GM19395 (cell line): Measurements from ENCODE around the gene GMPR.

Experiments
- ATAC-seq: cut with Tn5 transposase; IDR thresholded peaks from one replicate; pipeline ENCODE4 v1.9.1; 2021; ENCODE audit warnings: mild to moderate bottlenecking, moderate library complexity; ENCODE audit not compliant: unreplicated experiment

Gene GMPR

DNA sequence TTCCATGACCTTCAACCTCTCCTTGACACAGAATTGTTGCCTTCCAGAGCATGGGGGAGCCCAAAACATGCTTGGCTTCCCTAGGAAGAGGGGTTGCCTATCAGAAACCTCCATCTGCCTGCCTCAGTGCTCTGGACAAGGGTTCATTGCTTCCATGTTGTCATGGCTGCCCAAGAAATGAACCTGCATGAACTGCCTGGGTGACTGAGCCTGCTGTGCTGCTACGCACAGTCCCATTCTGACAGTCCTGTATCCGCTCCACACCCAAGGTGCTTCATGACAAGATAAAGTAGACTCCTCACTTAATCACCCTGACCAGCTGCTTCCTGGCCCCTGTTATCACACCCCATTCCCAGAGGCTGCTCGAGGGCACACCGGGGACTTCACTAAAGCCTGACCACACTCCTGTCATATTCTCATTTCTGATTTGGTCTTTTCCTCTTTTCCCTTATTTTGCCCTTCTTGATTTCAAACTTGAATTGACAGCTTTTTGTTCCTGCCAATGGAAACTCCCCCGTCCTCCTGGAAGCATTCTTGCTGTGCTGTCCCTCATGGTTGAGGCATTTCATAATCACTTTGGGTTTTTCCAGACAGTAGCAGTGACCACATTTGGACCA, 31.9 kb downstream of the GMPR start:
- ATAC-seq = no peak

DNA sequence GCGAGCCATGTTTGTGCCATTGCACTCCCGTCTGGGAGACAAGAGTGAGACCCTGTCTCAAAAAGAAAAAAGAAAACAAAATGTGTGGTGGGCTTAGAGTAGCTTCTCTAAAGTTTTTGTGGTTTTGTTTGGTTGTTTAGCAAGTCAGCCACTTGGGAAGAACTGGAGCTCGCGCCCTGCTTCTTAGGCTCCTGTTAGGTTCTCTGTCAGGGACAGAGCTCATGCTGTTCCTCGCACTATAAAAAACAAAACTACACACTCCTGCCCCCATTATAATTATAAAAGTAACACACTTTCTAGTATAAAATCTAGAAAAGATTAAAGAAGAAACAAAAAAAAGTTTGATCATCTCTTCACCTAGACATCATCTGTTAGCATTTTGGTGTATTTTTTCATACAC, 33.0 kb downstream of the GMPR start:
- ATAC-seq = no peak

DNA sequence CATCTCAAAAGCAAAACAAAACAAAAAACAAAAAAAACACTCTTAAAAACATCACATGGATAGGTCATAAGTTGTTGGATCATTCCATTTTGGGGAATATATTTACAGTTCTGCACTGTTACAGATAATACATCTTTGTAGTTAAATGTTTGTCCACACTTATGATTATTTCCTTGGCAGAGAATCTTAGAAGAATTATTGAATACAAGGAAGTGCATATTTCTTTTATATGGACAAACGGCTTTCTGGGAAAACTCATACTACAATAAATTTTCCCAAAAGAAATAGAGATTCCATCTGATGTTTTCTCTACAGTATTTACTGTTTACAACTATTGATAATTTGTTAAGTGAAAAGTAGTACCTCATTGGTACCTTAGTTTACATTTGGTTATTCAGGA, 33.8 kb downstream of the GMPR start:
- ATAC-seq = no peak

DNA sequence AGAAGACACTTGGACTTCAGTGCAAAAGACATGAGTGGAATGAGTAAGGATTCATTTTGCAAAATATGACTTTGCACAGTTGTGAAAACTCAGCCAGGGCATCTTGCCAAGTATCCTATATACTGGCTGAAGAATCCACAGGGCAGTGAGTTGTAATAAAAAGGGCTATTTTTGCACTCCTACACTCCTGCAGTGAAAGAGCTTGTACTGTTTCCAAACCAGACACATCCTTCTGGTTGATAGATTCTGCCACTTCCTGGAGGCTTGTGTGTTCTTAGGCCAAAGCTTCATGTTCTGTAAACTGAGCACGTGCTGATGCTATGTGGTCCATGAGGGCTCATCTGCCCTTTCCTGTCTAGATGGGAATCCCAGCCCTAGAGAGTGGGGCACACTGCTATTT, 34.9 kb downstream of the GMPR start:
- ATAC-seq = no peak

DNA sequence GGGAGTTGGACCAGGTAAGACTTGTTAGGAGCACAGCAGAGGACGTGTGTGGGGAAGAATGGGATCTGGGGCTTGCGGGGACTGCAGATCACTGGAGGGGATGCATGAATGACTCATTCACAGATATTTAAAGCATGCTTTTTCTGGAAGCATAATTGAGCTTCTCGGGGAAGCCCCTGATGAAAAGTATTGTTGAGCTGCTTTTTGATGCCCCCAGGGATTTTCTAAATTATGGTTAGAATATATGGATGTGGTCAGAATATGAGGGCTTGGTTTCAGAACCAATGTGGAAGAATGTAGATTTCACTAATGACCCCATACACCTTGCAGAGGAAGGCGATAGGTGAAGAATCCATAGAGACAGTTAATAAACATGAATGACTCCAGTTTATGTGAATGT, 36.1 kb downstream of the GMPR start:
- no peak for ATAC-seq

DNA sequence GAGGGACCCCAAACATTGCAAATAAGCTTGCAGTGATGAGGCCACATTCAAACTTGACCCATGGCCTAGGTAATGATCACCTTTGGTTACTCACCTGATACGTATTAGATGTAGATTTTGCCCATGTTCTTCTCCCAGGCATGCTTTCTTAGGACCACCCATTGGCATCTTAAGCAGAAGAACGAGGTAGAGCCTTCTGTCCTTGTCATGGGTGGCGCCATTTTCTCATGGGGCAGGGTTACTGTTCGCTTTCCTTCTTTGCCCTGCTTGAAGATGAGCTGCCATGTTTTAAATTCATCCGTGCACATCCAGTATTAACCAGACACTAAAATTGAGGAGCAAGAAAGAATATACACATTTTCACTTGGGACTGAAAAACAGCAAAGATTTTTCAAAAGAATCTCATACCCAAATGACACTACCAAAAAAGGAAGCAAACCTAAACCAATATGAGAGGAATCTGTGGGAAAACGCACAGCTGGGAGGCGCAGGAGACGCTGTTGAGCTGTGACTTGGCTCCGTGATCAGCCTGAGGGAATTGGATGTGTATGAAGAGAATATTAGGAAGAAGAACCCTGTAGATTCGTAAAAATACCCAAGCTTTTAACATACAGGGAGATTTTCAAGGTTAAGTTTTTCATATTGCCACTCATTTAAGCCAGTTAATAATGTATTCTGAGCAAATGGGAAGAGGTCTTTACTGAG, 36.6 kb downstream of the GMPR start:
- ATAC-seq = no peak

DNA sequence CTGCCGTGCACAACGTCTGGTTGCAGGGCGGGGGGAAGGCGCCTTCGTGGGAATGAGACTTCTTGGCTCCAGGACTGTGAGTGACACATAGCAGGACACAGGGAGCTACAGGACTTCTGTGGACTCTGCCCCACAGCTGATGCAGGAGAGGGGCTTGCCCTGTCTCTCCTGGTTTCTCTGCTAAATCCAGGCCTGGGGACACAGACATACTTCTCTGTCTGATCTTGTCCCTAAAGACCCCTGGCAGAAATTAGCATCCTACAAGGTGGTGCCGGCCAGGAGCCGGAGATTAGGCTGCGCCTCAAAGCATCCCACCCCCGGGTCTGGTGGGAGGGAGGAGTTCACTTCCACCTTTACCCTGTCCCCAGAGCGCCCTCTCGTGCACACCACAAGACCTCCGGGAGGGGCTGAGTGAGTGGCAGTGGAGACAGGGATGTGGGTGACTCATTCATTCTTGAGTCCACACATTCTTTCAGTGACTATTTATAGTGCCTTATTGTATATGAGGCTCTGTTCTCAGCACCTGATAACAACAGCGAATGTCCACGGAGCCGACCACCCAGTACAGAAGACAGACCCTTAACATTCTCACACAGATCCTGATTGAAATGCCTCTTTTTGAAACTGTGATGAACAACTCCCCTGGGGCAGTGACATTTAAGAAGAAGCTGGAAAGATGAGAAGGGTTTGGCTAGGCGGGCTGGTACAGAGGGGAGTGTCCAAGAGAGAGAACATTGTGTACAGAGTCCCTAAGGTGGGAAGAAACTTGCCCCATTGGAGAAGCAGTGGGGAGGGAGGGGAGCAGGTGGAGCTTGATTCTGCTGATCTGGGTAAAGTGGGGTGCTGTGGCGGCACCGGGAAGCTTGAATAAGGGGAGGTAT, 39.0 kb downstream of the GMPR start:
- ATAC-seq = no peak

DNA sequence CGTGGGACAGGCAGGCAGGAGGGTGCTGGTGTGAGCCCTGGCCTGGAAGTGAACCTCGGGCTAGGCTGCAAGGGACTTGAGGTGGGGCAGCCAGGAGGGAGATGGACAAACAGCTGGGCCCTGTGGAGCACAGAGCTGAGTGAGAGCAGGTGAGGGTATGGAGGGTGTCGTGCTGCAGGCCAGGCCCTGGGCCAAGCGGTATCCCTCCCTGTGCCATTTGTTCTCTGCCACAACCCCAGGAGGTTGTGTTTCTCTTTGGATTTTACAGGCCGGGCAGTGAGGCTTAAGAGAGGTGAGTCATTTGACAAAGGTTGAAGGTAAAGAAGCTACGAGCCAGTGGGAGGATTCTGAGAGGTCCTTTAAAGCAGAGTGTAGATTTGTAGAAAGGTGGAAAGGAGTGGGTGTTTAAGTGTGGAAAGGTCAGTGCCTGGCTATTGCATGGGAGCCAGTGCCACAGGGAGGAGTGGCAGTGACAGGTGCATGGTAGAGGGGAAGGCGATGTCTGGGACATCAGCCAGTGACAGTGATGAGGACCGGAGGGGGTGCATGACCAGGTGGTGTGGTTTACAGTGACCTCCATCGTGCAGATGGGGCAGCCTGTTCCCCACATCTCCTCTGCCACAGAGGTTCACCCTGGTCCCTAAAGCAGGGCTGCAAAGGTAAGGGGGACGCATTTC, 39.8 kb downstream of the GMPR start:
- ATAC-seq = no peak

DNA sequence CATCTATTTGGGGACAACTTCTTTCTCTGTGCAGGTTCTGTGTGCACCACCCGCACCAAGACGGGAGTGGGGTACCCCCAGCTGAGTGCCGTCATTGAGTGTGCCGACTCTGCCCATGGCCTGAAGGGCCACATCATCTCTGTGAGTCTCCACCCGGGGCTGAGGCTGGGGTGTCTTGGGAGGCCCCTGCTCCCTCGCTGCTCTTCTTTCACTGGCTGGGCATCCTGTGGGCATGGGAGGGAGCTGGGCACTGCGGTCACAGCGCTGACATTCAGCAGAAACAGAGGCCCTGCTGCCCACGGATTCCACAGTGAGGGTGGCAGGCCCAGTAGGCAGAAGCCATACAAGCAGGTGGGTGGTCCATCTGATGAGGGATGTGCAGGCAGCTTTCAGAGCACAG, 40.4 kb downstream of the GMPR start:
- no peak for ATAC-seq

DNA sequence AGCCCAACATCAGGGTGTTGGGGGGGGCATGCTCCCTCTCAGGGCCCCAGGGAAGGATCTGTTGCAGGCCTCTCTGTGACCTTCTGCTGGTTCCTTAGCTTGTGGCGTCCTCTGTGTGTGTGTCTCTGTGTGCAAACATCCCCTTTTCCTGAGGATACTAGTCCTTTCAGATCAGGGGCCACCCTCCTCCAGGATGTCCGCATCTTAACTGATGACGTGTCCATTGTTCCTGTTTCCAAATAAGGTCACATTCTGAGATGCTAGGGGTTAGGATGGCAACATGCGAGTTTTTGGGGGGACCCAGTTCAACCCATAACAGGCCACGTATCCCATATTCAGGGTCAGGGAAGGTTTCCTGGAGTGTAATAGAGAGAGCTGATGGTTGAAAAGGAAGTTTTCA, 40.9 kb downstream of the GMPR start:
- ATAC-seq = no peak

DNA sequence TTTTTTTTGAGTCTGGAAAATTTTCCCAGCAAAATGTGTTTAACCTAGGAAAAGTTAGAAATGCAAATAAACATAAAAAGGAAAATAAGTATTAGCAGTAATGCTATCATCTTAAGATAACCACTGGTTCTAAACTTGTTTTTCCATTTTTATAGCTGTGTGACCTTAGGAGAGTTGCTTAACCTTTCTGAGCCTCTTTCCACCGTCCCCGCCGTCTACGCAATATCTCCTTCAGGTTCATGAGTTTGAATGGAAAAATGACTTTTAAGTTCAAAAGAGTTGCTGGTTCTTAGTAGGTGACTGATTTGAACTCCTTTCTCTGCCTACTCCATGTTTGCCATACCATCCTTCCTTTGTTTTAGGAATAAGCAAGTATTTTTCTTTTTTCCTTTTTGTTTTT, 44.0 kb downstream of the GMPR start:
- ATAC-seq = no peak

DNA sequence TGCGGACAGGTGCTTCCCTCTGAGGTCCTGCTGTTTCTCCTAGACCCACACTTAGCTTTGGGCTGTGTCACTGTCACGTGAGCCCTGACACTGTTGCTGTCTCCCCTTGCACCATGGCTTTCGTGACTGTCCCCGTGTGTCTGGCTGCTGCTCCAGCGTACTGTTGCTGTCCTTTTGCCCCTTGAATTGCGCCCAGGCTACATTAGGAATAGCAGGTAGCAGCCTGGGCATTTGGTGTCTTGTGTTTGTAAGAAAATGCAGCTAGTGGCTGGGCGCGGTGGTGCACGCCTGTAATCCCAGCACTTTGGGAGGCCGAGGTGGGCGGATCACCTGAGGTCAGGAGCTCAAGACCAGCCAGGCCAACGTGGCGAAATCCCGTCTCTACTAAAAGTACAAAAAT, 46.1 kb downstream of the GMPR start:
- ATAC-seq = no peak

DNA sequence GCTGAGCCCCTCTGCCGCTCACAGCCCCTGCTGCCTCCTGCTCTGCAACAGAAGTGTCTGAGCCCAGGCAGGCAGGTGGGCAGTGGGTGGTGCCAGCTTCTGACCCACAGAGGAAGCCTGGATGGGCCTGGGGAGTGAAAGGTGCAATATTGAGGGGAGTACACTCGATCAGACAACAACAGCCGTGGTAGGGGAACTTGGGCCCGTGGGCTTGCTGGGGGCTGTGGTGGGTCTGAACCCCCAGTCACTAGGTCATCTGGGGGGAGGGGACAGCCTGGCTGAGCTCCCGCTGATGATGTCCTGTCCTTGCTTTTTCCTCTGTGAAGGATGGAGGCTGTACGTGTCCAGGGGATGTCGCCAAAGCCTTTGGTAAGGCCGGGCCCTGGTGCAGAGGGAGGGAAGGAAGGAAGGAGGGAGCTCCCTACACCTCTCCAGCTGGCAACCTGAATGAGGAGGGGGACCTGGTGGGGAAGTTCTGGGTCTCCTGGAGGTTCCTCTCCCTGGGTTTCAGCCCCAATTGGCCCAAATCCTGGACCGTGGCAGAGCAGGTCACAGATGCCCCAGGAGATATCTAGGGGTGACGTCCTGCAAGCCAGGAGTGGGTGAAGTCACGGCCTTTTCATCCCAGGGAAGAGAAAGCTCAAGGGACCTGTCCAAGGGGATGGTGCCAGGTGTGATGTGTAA, 47.2 kb downstream of the GMPR start:
- no peak for ATAC-seq

DNA sequence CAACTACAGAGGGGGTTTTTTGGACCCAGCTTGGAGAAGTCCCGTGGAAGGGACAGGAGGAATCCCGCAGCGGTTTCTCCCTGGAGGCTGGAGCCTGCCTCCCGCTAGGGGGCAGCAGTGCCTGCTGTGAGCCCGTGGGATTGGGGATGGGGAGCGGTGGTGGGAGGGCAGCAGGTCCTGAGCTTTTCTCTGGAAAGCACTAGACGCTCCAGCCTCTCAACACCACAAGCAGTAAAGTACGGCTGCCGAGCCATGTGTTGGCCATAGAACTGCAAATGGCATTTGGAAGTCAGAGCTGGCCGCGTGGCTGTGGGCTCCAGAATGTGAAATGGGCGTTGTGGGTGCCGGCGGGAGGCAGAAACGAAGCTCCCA, 47.8 kb downstream of the GMPR start:
- ATAC-seq = no peak

DNA sequence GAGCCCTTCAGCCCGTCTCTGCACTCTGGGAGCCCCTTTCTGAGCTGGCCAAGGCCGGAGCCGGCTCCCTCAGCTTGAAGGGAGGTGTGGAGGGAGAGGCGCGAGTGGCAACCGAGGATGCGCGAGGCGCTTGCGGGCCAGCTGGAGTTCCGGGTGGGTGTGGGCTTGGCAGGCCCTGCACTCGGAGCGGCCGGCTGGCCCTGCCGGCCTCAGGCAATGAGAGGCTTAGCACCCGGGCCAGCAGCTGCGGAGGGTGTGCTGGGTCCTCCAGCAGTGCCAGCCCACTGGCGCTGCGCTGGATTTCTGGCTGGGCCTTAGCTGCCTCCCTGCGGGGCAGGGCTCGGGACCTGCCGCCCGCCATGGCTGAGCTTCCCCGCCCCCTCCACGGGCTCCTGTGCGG, 49.8 kb downstream of the GMPR start:
- ATAC-seq = no peak

DNA sequence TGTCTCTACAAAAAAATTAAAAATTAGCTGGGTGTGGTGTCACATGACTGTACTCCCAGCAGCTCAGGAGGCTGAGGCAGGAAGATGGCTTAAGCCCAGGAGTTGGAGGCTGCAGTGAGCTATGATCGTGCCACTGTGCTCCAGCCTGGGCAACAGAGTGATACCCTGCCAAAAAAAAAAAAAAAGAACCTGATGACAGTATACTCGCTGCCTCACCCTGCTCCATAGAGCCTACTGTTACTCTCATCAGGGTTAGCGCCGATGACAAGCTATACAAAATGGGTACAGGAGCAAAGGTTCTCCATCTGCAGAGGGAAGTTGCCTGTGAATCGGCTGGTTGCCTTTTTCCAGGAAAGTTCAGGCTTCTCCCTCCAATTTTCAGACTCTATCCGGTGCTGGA, 53.4 kb downstream of the GMPR start:
- ATAC-seq = no peak

DNA sequence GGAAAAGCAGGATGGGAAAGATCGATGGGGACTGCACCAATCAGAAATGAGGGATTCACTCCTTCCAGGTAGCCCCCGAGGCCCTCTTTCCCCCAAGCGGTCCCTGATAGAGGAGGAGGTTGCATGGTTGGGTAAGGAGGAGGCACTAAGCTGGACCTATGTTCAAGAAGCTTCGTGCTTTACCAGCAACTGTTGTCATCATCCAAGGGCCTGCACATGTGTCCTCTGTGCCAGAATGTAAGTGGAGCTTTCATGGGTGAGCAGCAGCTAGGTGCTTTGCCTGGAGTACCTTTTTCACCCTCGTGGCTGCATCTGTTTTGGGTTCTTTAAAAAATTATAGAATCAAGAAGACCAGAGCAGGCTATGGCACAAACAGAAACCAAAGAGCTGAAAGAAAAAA, 54.0 kb downstream of the GMPR start:
- no peak for ATAC-seq

DNA sequence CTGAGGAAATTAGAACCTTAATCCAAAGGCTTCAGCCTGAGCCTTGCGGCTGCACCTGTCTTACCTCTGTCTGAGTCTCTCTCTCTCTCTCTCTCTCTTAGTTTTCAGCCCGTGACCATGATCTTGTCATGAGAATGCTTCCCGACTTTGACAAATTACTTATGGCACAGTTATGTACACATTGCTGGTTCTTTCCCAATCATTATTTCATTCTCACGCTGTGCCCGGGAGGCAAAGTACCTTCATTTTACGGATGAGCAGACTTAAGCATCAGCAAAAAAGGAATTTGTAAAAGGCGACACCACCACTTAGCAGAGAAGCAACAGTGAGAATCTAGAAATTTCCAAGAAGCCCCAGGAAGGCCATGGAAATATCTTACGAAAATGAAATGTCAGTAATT, 54.6 kb downstream of the GMPR start:
- ATAC-seq = no peak

DNA sequence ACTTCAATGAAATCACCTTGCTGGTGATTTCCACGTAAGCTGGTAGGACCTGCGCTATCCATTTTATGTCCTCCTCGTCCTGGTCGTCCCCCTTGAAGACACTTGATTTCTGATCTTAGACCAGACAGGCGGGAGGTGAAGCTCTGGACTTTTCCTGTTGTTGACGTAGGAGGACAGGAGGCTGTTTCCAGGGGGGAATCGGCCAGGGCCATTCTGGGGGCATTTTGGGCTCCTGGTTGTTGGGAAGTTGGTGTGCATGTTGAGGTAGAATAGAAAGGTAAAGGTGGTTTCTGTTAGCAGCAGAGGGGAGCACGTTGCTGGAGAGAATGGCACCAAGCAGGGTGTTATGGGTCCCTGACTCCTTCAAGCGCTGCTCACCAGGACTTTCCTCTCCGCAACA, 56.0 kb downstream of the GMPR start:
- ATAC-seq = no peak

DNA sequence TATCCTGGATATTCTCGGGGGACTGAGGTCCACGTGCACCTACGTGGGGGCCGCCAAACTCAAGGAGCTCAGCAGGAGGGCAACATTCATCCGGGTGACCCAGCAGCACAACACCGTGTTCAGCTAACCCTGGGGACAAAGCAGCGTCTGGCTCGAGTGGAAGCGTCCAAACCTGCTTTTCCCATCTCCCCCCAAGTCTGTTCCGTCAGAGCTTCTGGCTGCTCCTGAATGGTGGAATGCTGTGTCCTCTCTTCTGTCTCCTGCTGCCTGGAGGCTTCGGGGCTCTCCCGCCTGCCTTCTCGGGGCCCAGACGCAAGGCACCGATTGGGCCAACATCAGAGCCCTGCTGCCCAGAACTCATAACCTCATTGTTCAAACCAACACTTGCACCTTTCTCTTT, 56.7 kb downstream of the GMPR start:
- no peak for ATAC-seq

DNA sequence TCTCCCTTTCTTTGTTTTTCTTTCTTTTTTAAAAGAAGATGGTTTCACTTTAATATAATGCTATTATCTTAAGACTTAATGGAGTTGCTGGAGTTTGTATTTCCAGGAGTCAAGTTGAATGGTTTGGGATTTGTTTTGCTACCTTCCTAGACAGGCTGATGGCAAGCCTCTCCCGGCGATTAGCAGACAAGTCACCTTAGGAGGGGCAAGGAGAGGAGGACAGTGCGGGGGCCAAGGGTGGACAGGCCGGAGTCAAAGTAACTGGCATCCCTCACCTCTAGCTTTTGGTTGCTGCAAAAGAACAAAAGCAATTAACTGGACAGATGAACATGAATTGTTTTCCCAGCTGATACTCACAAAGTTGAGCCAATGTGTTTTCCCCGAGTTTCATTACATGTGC, 57.1 kb downstream of the GMPR start:
- no peak for ATAC-seq
